ENCODE results near the gene XPNPEP2.
A peak's percentile ranks its signal among the peaks of the same experiment; 100 is the strongest.

The XPNPEP2 gene

DNA sequence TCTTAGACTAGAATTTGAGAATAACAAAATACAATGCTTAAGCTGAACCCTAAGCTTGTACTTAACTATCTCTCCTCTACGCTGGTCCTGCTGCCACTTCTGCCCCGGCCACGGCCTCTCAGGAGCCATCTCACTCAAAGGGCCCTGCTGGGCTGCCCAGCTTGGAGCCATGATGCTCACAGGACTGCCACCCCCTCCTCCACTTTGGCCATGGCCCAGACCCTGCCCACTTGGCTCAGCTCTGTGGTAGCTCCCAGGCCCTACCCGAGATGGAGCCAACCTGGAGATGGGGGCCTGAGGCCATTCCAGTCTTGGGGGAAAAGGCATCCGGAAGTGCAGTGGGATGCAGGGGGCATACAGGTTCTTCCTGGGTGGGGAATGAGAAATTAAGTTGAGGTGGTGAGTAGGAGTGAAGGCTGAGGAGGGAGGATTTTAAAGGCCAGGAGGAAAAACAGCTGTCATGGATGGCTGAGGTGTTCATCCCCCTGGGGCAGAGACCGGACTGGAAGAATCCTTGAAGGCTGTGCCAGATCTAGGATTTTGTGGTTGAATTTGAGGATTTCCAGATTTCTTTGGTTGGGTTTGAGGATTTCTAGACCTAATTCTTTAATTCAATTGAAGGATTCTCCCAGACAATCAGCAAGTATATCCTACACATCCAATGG lies 41.8 kb downstream of the XPNPEP2 start:
- DNase-seq = no peak

DNA sequence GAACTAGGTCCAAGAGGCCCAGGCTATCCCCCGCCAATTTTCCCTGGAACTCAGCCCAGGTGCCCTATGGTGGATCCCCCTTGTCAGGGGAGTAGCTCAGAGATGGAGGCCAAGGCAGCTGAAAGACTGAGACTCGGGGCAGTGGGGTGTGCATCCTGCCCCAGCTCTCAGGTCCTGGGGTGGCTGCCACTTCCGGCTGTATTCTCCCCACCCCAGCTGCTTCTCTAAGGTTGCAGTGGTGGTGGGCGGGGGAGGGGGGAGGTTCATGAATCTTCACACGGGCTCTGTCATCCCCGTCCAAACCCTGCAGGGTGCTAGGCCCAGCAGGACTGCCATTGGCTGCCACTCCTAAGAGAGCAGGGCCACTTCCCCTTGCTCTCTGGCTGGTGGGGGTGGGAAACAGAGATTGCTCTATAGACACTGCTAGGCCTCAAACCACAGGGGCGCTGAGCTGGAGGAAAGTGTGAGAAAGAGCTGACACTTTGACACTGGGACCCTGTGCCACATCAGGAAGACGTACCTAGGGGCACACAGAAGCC lies 42.4 kb downstream of the XPNPEP2 start:
- DNase-seq = peak; percentile 88

DNA sequence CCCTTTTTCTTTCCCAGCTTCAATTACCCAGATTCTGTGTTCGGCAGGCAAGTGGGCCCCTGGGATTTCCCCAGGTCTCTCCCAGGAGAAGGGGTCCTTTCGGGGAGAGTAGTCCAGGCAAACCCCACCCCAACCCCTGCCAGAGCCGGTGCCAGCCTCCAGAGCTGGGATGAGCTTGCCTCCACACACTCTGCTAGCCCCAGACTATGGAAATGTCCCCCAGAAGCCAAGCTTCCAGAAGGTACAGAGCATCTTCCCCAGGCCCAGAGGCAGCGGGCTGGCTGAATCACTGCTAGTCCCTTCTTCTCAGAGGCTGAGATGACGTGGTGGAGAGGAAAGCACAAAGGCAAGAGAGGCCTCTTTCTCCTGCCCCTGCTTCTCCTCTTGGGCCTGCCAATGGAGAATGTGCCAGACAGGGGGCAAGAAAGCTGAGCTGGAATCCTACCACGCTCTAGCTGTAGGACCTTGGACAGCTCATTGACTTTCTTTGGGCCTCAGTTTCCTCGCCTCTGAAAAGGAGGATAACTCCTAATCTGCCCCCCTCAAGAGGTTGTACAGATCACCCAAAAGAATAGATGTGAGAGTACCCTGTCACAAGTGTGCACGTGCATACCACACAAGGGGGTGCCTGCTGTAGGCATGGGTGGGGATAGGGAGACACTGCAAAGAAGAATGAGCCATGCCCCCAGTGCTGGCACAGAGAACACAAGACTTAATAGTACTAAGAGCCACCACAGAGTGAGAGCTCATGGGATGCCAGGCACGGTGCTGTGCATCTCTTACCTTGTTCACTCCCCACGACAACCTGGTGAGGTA lies 43.1 kb downstream of the XPNPEP2 start:
- DNase-seq = peak; percentile 36

DNA sequence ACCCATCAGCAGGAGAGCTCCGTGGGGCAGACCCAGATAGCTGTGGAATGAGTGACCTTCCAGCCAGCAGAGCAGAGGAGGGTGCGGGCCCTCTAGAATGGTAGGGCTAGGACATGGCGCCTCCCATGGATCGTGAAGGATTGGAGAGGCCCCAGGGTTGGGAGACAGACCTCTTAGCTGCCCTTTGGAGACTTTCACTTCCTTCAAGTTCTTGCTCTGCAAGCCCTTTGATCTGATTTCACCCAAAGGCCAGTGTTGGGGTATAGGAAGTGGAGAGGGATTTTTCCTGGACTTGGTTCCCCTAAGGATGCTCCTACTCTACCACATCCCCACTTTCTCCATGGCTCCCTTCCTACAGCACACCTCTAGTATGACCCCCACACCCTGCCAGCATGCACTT lies 43.9 kb downstream of the XPNPEP2 start:
- DNase-seq = peak; percentile 65

DNA sequence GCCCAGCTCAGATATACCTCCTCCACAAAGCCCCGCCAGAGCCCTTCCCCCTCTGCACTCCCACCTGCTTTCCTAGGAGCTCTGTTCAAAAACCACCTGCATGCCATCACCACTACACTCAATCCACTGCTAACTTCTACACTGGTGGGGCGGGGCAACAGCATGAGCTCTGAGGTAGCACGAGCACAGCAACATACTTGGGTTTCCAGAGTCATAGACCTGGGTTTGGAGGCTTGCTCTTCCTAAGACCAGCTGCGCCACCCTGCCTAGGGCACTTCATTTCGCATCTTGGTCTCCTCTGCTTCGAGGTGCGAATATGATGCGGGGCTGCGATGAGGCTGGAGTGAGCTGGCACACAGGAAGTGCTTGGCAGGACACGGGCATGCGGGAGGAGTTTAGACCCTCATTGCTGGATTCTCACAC lies 44.5 kb downstream of the XPNPEP2 start:
- DNase-seq = no peak

DNA sequence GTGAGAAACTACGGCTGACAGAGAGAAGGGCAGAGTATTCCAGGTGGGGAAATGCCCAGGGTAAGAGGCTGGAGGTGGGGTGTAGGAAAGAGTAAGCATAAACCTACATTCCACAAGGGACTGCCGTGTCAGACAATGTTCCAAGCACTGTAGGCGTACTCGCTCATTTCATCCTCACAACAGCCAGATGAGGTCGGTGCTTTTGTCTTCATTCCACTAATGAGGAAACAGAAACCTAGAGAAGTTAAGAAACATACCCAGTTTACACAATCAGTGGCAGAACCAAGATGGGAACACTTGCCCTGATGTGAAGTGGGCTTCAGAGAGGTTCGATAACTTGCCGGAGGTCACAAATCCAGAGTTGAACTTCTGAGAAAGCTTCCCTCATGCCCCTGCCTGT lies 45.6 kb downstream of the XPNPEP2 start:
- DNase-seq = peak; percentile 85

DNA sequence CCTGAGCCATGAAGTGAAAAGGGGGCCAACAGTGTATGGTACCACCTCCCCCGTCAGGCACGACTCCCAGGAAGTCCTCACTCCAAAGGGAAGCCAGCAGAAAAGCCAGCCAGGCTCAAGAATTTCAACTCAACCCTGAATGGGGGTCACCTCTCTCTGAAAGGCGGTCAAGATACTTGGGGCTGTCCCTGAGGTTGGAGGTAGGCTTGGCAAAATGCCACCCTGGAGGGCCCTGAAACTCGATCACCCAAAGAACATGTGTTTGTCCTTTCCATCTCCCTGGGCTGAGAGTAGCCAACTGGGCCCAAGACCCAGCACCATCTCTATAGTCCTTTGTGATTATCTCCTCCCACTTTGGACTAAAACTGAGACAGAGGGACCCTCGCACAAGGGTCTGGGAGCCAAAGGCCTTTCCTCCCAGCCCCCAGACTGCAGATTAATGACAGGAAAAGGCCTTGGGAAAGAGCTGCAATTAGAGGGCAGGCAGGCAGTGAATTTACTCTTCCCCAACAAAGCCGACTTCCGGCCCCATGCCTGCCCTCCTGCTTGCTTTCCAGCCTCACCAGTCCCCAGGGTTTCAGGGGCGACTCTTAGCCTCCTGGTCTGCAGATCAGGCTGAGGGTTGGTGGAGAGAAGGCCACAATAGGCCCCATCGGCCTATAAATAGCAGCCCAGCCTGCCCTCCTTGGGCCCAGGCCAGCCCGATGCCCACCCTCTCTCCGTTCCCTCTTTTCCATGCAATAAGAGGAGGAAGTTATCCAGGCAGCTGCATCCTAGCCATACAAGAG lies 46.6 kb downstream of the XPNPEP2 start:
- no peak for DNase-seq

DNA sequence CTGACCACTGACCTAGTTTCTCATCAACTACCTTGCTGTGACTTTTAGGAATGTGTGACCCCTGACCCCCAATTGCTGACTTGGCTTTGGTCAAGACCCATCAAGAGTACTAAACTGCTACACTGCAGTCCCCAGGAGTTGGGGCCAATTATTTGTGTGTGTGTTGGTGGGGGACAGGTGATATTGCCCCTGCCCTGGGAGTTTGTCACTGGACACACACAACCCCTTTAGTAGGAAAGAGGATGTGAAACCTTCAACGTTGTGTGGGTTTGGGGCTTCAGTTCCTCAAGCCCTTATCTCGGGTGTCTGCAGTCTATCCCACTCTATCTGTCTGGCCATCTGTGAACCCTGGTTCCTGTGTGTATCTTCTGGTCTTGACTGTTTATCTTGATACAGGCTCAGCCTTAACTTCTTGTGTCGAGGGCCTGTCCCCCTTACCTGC lies 47.5 kb downstream of the XPNPEP2 start:
- DNase-seq = peak; percentile 69

DNA sequence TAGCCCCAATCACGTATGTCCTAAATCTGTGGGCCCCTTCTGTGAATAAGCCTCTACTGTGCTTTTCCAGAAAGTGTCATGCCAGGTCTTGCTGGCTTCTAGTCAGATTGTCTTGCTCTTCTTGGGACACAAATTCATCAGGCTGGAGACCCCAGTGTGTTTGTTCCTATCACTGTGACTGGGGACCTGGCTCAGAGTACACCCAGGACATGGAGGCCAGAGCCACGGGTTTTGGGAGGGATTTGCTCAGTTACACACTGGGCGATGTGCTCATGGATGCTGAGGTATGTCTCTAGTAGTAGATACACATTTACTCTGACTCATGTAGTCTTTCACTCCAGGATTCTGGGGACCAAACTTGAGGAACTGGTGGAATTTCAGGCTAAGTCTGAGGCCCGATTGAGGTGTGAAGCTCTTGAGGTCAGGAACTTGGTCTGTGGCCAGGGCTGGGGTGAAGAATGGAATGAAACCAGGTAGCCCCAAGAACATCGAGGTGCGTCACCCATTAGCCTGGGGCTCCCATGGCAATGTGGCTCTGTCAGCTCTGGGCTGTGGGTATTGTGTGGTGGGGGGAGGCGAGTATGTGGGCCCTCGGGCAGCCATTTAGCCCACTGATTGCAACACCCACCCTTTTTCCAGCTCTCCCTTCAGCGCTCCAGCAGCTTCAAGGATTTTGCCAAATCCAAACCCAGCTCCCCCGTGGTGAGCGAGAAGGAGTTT lies 48.7 kb downstream of the XPNPEP2 start:
- no peak for DNase-seq

DNA sequence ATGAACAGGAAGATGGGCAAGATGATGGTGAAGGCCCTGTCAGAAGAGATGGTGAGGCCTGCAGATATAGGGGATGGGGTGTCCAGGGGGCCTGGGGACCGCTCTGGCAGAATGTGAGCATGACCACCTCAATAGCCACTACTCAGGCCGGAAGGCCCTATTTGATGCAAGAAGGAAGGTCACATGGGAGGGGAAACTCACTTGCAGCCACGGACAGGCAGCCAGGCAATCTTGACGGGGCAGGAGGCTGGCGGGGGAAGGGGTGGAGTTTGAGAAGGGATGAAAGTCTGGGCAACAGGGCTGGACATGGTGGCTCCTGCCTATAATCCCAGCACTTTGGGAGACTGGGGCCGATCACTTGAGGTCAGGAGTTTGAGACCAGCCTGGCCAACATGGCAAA lies 49.7 kb downstream of the XPNPEP2 start:
- no peak for DNase-seq

DNA sequence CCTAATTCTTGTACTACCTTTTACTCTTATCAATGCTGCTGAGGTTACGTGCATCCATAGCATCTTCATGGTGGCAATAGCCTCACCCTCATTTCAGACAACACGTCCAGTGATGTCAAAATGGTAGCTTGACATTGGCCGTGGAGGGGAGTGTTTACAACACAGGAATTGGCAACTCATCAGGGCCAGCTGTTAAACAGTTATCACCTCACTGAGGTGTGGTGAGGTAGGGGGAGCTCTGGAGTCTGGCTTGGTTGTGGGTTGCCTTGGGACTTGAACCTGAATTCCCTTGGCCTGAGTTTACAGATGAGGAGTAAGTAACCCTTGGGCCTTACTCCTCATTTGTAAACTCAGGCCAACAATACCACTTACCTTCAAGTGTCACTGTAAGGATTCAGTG lies 51.4 kb downstream of the XPNPEP2 start:
- no peak for DNase-seq

DNA sequence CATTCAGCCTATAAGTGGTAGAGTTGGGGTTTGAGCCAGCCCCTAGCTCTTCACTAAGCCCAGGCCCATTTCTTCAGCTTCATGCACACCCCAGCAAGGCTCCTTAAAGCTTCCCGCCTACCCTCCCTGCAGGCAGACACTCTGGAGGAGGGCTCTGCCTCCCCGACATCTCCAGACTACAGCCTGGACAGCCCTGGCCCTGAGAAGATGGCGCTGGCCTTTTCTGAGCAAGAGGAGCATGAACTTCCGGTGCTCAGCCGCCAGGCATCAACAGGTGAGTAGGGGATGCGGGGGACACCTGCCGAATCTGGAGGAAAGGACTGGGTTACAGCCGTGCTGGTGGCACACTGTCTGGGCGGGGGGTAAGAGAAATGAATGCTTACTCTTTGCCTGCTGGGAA lies 52.0 kb downstream of the XPNPEP2 start:
- no peak for DNase-seq

DNA sequence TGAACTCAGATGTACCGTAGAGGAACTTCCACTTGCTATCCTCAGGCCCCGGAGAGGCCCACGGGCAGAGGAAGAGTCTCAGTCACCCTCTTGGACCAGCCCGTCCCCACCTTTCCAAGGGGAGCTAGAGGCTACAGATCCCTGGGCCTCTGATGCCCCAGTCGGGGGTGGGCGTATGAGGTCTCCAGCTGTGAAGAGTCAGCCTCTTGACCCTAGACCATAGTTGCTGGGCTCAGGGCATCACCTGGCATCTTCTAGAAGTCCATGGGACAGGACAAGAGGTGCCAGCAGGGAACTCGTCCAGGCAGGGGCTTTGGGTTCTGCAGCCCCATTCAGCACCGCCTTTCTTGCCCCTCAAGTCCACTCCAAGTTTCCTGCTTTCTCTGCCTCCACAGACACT lies 52.6 kb downstream of the XPNPEP2 start:
- no peak for DNase-seq

DNA sequence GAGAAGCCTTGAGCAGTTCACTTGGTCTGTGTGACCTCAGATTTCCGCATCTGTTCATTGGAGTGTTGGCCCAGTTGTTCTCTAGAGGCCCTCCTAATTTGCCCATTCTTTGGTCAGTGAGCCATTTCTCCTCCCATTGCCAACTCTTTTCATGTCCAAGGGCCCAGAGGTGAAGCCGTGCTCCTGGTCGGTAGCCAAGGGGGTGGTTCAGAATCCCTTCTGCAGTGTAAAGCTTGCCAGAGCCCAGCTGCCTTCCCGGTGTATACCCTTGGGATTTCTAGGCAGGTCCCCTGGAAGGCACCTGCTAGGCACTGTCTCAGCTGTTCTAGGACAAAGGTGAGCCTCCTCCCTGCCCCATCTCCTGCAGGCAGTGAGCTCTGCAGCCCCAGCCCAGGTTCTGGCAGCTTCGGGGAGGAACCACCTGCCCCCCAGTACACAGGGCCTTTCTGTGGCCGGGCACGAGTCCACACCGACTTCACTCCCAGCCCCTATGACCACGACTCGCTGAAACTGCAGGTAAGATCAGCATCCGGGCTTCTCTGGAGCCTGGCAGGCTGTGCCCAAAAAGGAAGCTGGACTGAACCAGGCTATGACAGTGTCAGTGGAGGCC lies 53.3 kb downstream of the XPNPEP2 start:
- DNase-seq = no peak

DNA sequence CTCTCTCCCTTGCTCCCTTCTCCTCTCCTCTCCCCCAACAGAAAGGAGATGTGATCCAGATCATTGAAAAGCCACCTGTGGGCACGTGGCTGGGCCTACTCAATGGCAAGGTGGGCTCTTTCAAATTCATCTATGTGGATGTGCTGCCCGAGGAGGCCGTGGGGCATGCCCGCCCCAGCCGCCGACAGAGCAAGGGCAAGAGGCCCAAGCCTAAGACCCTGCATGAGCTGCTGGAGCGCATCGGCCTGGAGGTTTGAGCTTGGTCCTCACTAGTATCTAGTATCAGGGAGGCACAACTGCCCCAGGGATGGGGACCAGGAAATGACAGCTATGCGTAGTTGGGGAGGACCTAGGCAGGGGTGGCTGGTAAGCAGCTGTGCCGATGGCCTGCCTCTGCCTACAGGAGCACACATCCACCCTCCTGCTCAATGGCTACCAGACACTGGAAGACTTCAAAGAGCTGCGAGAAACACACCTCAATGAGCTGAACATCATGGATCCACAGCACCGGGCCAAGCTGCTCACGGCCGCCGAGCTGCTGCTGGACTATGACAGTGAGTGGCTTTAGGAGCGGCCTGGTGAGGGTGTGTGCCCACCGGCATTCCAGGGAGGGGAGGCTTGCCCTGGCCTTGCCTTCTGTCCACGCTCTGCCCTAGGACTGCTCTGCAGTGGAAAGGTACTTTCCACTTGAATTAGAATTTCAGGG lies 54.0 kb downstream of the XPNPEP2 start:
- DNase-seq = no peak

DNA sequence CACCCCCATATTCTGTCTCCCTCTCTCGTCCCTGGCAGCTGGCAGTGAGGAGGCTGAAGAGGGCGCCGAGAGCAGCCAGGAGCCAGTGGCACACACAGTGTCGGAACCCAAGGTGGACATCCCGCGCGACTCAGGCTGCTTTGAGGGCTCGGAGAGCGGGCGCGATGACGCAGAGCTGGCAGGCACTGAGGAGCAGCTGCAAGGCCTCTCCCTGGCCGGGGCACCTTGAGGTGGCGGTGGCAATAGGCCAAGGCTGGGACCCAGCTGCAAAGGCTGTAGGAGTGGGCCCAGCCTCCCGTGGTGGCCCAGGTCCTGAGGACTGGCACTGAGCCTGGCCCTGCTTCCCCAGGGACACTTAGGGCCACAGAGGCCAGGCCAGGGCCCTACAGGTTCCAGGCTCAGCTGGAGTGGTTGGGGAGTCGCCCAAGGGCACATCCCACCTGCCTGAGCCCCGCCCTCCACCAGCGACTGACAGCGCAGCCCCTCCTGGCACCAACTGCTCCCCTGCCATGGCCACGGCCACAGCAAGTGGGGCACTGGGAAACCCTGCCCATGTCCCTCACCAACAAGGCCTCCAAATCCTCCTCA lies 54.9 kb downstream of the XPNPEP2 start:
- DNase-seq = no peak

DNA sequence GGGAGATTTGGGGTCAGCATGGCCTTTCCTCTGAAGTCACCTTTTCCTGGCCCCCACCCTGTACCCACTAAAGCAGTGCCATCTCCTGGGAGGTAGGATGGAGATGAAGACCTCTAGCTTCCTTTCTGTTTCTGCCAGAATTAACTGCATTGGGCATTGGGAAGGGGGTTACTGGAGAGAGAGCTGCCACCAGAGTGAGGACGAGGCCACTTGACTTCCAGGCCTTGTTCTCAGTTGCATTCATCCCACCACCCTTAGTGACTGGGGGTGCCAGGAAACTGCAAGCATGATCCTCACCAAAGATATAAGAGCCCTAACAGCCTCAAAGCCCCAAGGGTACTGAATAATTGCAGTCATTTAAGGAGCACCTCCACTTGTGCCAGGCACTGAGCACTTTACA lies 56.8 kb downstream of the XPNPEP2 start:
- DNase-seq = no peak

DNA sequence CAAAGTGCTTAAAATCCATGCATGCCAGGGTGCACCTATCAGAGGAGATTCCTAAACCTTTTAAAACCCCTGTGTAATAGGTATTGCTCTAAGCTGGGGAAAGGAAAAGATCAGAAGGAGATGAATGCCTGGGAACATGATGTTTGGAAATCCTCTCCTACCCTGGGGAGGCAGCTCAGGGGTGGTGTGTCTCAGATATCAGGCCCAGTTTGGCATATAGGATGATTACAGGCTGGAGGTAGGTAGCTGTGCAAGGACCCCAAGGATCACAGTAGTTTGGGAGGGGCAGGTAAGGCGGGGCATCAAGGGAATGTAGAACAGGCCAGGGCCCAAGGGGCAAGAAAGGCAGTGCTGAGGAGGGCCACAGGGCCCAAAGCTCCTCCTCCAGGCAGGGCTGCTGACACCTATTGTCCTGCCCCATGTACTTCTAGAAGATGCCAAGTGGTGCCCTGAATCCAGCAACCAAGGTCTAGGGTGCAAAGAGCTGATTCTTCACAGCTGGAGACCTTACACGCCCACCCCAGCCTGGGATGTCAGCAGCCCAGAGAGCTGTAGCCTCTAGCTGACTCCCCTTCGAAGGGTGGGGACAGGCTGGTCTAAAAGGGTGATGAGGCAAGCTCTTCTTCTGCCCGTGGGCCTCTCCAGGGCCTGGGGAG lies 58.6 kb downstream of the XPNPEP2 start:
- no peak for DNase-seq

DNA sequence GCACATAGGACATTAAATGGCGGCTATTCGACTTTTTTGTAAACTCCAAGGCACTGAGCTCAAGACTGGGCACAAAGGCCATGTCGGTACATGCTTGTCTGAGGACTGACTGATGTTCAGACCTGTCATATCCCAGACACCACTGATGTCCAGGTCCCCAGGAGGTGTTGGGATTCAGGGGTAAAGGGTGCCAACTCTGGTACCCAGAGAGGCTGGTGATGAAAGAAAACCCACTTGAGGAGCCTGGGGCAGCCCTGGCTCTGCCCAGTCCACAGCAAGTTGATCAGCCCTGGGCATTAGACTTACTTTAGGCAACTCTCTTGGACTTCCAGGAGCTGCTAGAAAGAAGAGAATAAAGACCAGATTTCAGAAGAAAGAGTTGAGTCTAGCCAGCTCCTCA lies 59.7 kb downstream of the XPNPEP2 start:
- DNase-seq = no peak

DNA sequence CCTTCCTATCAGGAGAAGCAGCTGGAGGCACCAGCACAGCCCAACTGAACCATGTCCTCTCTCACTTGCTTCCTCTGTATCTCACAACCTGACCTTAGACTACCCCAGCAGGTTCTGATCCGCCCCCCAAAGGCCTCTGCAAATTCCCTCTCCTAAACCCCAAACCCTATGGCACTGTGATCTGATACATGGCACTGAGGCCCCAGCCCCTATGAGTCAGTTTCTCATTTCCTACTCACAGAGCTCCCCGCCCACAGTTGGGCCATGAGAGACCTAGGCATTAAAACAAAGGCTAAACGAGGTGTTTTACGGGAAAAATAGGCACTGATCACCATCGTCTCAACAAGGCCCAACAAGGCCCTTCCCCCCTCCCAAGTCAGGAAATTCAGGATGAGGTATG lies 60.1 kb downstream of the XPNPEP2 start:
- peak; percentile 70 for DNase-seq

DNA sequence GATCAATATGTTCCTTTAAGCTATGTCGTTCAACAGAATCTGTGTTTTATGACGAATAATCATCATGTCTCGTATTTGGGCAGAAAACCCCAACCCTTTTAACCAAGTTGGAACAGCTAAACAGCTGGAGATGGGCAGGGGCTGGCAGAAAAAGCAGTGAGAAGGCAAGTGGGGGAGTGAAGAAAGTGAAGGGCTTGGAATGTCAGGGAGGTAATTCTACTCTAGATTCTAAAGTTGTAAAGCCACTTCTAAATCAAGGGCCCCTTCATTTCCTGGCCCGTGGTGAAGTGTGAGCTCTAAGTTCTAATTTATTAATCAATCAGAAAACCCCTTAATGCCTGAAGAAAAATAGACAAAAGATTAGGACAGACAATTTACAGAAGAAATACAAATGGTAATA lies 61.4 kb downstream of the XPNPEP2 start:
- no peak for DNase-seq

Measured in inflammatory macrophage treated with lipopolysaccharide for 4 hours (primary cell).